Keratinocyte (primary cell): ENCODE results near the gene NKIRAS1.

Experiments used
- CTCF ChIP-seq, 3 experiments: IDR thresholded peaks in 1 of 3; conservative IDR thresholded peaks in 1 of 3; optimal IDR thresholded peaks in 1 of 3; 2 replicates in 2 of 3; 3 replicates in 1 of 3; pipeline versions ENCODE3 to v1.5.1; 2011; ENCODE audit warnings: low read length in 3 of 3, mild to moderate bottlenecking in 3 of 3, moderate library complexity in 2 of 3, control low read depth in 1 of 3, inconsistent platforms in 1 of 3; ENCODE audit not compliant: insufficient read depth in 2 of 3; ENCODE audit errors: extremely low read depth in 1 of 3
- EZH2 ChIP-seq: IDR thresholded peaks from one replicate; pipeline ENCODE4 v1.6.1; 2012; ENCODE audit warnings: inconsistent platforms, mild to moderate bottlenecking, low read length, moderate library complexity

GRCh38 chr3:23879485-23879884, 37.3 kb downstream of the NKIRAS1 start:
- no peak for TF ChIP-seq CTCF (optimal IDR thresholded peaks at IDR 0.05 in 1 of 3, IDR thresholded peaks at IDR 0.05 in 1 of 3, conservative IDR thresholded peaks at IDR 0.05 in 1 of 3; ENCODE audit: extremely low read depth in 1 of 3, insufficient read depth in 2 of 3, low read length in 3 of 3)
- no peak for TF ChIP-seq EZH2
